Measurements from ENCODE around the gene DSG2. TPM values are rescaled to one million over a fixed set of nuclear protein-coding genes. Genes with fewer than 3 reads are reported as not detected.

The DSG2 gene
- total RNA-seq, 1 experiment from 2014 or later: 12.1 TPM

DNA sequence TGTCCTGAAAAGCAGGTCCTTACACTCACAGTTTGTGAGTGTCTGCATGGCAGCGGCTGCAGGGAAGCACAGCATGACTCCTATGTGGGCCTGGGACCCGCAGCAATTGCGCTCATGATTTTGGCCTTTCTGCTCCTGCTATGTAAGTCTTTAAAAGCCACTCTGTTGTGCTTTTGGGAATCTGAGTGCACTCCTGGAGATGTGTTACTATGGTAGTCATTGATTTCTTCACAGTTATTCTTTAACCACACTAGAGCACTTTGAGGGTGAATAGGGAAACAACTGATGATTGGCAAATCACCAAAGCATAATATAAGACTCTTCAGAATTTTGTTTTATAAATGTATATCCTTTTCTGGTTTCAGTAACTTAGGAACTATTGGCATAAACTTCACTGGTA, 40.9 kb downstream of the DSG2 start:
- CTCF ChIA-PET: no interaction called here
- TF ChIP-seq, protein P1, sequence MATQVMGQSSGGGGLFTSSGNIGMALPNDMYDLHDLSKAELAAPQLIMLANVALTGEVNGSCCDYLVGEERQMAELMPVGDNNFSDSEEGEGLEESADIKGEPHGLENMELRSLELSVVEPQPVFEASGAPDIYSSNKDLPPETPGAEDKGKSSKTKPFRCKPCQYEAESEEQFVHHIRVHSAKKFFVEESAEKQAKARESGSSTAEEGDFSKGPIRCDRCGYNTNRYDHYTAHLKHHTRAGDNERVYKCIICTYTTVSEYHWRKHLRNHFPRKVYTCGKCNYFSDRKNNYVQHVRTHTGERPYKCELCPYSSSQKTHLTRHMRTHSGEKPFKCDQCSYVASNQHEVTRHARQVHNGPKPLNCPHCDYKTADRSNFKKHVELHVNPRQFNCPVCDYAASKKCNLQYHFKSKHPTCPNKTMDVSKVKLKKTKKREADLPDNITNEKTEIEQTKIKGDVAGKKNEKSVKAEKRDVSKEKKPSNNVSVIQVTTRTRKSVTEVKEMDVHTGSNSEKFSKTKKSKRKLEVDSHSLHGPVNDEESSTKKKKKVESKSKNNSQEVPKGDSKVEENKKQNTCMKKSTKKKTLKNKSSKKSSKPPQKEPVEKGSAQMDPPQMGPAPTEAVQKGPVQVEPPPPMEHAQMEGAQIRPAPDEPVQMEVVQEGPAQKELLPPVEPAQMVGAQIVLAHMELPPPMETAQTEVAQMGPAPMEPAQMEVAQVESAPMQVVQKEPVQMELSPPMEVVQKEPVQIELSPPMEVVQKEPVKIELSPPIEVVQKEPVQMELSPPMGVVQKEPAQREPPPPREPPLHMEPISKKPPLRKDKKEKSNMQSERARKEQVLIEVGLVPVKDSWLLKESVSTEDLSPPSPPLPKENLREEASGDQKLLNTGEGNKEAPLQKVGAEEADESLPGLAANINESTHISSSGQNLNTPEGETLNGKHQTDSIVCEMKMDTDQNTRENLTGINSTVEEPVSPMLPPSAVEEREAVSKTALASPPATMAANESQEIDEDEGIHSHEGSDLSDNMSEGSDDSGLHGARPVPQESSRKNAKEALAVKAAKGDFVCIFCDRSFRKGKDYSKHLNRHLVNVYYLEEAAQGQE (IDR thresholded peaks at IDR 0.05; ENCODE audit: insufficient read depth in 1 of 2, low read depth in 2 of 2, low read length in 1 of 2): no peak
- TF ChIP-seq SIN3A (IDR thresholded peaks at IDR 0.05; ENCODE audit: borderline replicate concordance, insufficient read depth, low read depth, low read length) (no peak), POLR2AphosphoS5 (IDR thresholded peaks at IDR 0.05; ENCODE audit: low read depth, low read length) (no peak), TCF7L2 (IDR thresholded peaks at IDR 0.05; ENCODE audit: low read depth, low read length) (no peak)
- TF ChIP-seq, protein P2, sequence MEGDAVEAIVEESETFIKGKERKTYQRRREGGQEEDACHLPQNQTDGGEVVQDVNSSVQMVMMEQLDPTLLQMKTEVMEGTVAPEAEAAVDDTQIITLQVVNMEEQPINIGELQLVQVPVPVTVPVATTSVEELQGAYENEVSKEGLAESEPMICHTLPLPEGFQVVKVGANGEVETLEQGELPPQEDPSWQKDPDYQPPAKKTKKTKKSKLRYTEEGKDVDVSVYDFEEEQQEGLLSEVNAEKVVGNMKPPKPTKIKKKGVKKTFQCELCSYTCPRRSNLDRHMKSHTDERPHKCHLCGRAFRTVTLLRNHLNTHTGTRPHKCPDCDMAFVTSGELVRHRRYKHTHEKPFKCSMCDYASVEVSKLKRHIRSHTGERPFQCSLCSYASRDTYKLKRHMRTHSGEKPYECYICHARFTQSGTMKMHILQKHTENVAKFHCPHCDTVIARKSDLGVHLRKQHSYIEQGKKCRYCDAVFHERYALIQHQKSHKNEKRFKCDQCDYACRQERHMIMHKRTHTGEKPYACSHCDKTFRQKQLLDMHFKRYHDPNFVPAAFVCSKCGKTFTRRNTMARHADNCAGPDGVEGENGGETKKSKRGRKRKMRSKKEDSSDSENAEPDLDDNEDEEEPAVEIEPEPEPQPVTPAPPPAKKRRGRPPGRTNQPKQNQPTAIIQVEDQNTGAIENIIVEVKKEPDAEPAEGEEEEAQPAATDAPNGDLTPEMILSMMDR (IDR thresholded peaks at IDR 0.05): no peak
- intact Hi-C loops (cut with micrococcal nuclease; ENCODE audit: unreplicated experiment) (no loop called here), in situ Hi-C loops (cut with HindIII; ENCODE audit: low pct_unique_long_range_greater_than_20kb, low sequenced_read_pairs) (no loop called here)
- Histone ChIP-seq H3K27ac (ENCODE audit: low read length) (no peak overlapping the region), H3K4me1 (ENCODE audit: control insufficient read depth, insufficient read depth, low read length) (no peaks in the 10 kb centered on the region), H3K36me3 (ENCODE audit: control insufficient read depth, insufficient read depth, low read length) (no peaks in the 10 kb centered on the region), H3K4me3 (ENCODE audit: low read depth in 2 of 2, low read length in 2 of 2) (no peak overlapping the region), H3K9me3 (ENCODE audit: control insufficient read depth, insufficient read depth, low read depth, low read length) (no peaks in the 10 kb centered on the region), H3K27me3 (ENCODE audit: control insufficient read depth, insufficient read depth, low read length) (no peaks in the 10 kb centered on the region)
- no peak for ATAC-seq
- no TSS peak for BruUV-seq (replicated peaks)
- POLR2A ChIA-PET: no interaction called here
- DNase-seq (ENCODE audit: low read depth, low spot score): no peak

DNA sequence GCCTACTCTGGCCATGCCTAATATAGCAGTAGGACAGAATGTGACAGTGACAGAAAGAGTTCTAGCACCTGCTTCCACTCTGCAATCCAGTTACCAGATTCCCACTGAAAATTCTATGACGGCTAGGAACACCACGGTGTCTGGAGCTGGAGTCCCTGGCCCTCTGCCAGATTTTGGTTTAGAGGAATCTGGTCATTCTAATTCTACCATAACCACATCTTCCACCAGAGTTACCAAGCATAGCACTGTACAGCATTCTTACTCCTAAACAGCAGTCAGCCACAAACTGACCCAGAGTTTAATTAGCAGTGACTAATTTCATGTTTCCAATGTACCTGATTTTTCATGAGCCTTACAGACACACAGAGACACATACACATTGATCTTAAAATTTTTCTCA, 48.5 kb downstream of the DSG2 start:
- CTCF ChIA-PET: no interaction called here
- no peaks in the 10 kb centered on the region for H3K36me3 ChIP-seq (ENCODE audit: control insufficient read depth, insufficient read depth, low read length)
- in situ Hi-C loops (cut with HindIII; ENCODE audit: low pct_unique_long_range_greater_than_20kb, low sequenced_read_pairs): no loop called here

More for the DNA sequence above, 48.5 kb downstream of the DSG2 start:
- H3K27ac ChIP-seq (ENCODE audit: low read length): no peak overlapping the region
- H3K4me1 ChIP-seq (ENCODE audit: control insufficient read depth, insufficient read depth, low read length): no peaks in the 10 kb centered on the region
- DNase-seq (ENCODE audit: low read depth, low spot score): no peak
- H3K4me3 ChIP-seq (ENCODE audit: low read depth in 2 of 2, low read length in 2 of 2): no peak overlapping the region
- H3K9me3 ChIP-seq (ENCODE audit: control insufficient read depth, insufficient read depth, low read depth, low read length): no peaks in the 10 kb centered on the region
- no TSS peak for BruUV-seq (replicated peaks)
- intact Hi-C loops (cut with micrococcal nuclease; ENCODE audit: unreplicated experiment): no loop called here
- ATAC-seq: no peak
- no peaks in the 10 kb centered on the region for H3K27me3 ChIP-seq (ENCODE audit: control insufficient read depth, insufficient read depth, low read length)
- no peak for TF ChIP-seq SIN3A (IDR thresholded peaks at IDR 0.05; ENCODE audit: borderline replicate concordance, insufficient read depth, low read depth, low read length)
- TF ChIP-seq TCF7L2 (IDR thresholded peaks at IDR 0.05; ENCODE audit: low read depth, low read length): no peak
- TF ChIP-seq, protein P2 (IDR thresholded peaks at IDR 0.05): no peak
- TF ChIP-seq, protein P1 (IDR thresholded peaks at IDR 0.05; ENCODE audit: insufficient read depth in 1 of 2, low read depth in 2 of 2, low read length in 1 of 2): no peak
- no peak for TF ChIP-seq POLR2AphosphoS5 (IDR thresholded peaks at IDR 0.05; ENCODE audit: low read depth, low read length)
- POLR2A ChIA-PET: no interaction called here

Data from Panc1 (cell line).